ENCODE results near the gene FAM13A.

DNA sequence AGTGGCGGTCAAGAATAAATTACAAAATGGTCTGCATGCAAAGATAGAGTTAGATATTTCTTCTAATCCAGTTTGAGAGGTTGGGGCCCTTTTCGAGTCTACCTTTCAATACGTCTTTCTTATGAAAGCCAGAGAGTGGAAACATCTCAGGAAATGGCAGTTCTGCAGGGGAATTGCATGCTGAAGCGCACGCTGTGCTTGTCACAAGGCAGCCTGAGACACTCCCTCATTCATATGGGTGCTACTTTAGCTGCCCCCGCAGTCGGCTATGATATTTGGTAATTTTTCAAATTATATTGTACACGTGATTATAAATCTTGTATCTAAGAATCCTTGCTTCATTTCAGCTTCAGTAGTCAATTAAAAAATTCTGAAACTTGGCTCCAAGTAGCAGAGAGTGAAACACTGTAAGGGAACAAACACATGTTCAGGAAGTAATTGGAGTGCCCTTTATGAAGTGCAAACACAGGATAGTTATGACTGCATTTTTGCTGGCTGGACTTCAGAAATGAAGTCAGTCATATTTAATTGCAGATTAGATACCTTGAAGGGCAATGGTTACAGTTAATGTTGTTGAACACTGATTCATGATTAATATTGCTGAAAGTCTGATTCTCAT is 213.8 kb downstream of the FAM13A start:
- TF ChIP-seq, protein P1, sequence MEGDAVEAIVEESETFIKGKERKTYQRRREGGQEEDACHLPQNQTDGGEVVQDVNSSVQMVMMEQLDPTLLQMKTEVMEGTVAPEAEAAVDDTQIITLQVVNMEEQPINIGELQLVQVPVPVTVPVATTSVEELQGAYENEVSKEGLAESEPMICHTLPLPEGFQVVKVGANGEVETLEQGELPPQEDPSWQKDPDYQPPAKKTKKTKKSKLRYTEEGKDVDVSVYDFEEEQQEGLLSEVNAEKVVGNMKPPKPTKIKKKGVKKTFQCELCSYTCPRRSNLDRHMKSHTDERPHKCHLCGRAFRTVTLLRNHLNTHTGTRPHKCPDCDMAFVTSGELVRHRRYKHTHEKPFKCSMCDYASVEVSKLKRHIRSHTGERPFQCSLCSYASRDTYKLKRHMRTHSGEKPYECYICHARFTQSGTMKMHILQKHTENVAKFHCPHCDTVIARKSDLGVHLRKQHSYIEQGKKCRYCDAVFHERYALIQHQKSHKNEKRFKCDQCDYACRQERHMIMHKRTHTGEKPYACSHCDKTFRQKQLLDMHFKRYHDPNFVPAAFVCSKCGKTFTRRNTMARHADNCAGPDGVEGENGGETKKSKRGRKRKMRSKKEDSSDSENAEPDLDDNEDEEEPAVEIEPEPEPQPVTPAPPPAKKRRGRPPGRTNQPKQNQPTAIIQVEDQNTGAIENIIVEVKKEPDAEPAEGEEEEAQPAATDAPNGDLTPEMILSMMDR (IDR thresholded peaks at IDR 0.05), result no peak
- TF ChIP-seq POLR2A (IDR thresholded peaks at IDR 0.05), result no peak

All from vagina (tissue), 2 donors.